Loucy (cell line): ENCODE results near the gene GPRIN2.
"Not testable (repeated sequence)": the region's sequence is repeated elsewhere in the genome, so short reads cannot be mapped to it uniquely, and the experiment has no call there.

ENCODE experiments used
- H2AFZ ChIP-seq: fragments of 200-600 bp; sonication (generic); 2 replicates; pipeline ENCODE4 v1.6.0; 2016; ENCODE audit warnings: antibody characterized with exemption, mild to moderate bottlenecking, low read length, moderate library complexity
- H3F3A ChIP-seq: fragments of 200-600 bp; 2 replicates; pipeline ENCODE4 v1.6.0; 2016; ENCODE audit warnings: antibody characterized with exemption, low read depth, mild to moderate bottlenecking
- H3K27me3 ChIP-seq: fragments of 200-600 bp; sonication (generic); 2 replicates; pipeline ENCODE4 v1.6.1; 2014; ENCODE audit warnings: low read length, mild to moderate bottlenecking; ENCODE audit not compliant: insufficient read depth, poor library complexity, severe bottlenecking
- H3K36me3 ChIP-seq: fragments of 200-600 bp; sonication (generic); 2 replicates; pipeline ENCODE4 v1.6.1; 2016; ENCODE audit warnings: low read length; ENCODE audit not compliant: insufficient read depth
- H3K4me1 ChIP-seq: fragments of 200-600 bp; sonication (generic); 2 replicates; pipeline ENCODE4 v1.5.1; 2014; ENCODE audit warnings: low read length, mild to moderate bottlenecking; ENCODE audit not compliant: insufficient read depth, poor library complexity, severe bottlenecking
- H3K4me2 ChIP-seq: fragments of 200-600 bp; sonication (generic); 2 replicates; pipeline ENCODE4 v1.6.0; 2014; ENCODE audit warnings: antibody characterized with exemption, low read length, low read depth, mild to moderate bottlenecking; ENCODE audit not compliant: poor library complexity, severe bottlenecking
- H3K4me3 ChIP-seq: fragments of 200-600 bp; sonication (generic); 2 replicates; pipeline ENCODE4 v1.5.1; 2014; ENCODE audit warnings: low read length, mild to moderate bottlenecking, mixed read lengths; ENCODE audit not compliant: poor library complexity, severe bottlenecking
- H3K79me2 ChIP-seq: fragments of 200-600 bp; sonication (generic); 2 replicates; pipeline ENCODE4 v1.6.1; 2014; ENCODE audit warnings: low read length; ENCODE audit not compliant: insufficient read depth
- H3K9ac ChIP-seq: fragments of 200-600 bp; sonication (generic); 2 replicates; pipeline ENCODE4 v1.6.0; 2014; ENCODE audit warnings: mild to moderate bottlenecking, low read depth, low read length, moderate library complexity; ENCODE audit not compliant: poor library complexity, severe bottlenecking
- H3K9me2 ChIP-seq: fragments of 200-600 bp; sonication (generic); replicated peaks from 2 replicates; pipeline ENCODE4 v1.6.1; 2016; ENCODE audit warnings: low read depth, low read length, mixed read lengths
- H3K9me3 ChIP-seq: fragments of 200-600 bp; sonication (generic); 2 replicates; pipeline ENCODE4 v1.6.1; 2014; ENCODE audit warnings: mild to moderate bottlenecking, antibody characterized with exemption, low read length, low read depth; ENCODE audit not compliant: insufficient read depth
- H4K20me1 ChIP-seq: fragments of 200-600 bp; sonication (generic); 2 replicates; pipeline ENCODE4 v1.6.0; 2014; ENCODE audit warnings: antibody characterized with exemption, low read length, mild to moderate bottlenecking; ENCODE audit not compliant: insufficient read depth, poor library complexity, severe bottlenecking
- EZH2phosphoT487 ChIP-seq: fragments of 200-600 bp; IDR thresholded peaks from 2 replicates; pipeline ENCODE4 v1.6.1; 2018; ENCODE audit warnings: antibody characterized with exemption, mild to moderate bottlenecking, moderate library complexity, borderline replicate concordance
- TF ChIP-seq, protein P1 (sequence below): fragments of 200-600 bp; sonication (generic); conservative IDR thresholded peaks from 2 replicates; pipeline ENCODE4 v1.5.1; 2014; ENCODE audit warnings: mild to moderate bottlenecking, antibody characterized with exemption, low read length

The GPRIN2 gene

DNA sequence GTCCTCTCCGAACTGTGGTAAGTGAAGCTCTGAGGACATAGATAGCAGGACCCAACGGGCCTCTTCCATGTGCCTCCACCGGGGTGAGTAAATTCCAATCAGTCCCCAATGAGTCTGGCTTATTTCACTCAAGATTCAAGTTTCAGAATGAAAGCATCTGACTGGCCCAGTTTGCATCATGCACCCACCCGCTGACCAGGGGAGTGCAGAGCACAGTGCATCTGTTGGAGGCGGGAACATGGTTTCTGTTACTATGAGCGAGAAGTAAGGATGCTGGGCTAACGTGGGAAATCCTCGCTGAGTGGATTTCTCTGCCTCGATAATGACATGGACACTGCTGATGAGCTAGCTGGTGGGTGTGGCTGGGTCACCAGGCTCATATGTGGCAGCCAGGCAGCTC is 10.7 kb upstream of the GPRIN2 start:
- H4K20me1 ChIP-seq, H3K36me3 ChIP-seq, H3K4me1 ChIP-seq, H3K9ac ChIP-seq, H3K27me3 ChIP-seq, H3K9me3 ChIP-seq, H3K9me2 ChIP-seq, H3K4me2 ChIP-seq, H2AFZ ChIP-seq, H3F3A ChIP-seq, H3K4me3 ChIP-seq, H3K79me2 ChIP-seq: not testable (repeated sequence)

DNA sequence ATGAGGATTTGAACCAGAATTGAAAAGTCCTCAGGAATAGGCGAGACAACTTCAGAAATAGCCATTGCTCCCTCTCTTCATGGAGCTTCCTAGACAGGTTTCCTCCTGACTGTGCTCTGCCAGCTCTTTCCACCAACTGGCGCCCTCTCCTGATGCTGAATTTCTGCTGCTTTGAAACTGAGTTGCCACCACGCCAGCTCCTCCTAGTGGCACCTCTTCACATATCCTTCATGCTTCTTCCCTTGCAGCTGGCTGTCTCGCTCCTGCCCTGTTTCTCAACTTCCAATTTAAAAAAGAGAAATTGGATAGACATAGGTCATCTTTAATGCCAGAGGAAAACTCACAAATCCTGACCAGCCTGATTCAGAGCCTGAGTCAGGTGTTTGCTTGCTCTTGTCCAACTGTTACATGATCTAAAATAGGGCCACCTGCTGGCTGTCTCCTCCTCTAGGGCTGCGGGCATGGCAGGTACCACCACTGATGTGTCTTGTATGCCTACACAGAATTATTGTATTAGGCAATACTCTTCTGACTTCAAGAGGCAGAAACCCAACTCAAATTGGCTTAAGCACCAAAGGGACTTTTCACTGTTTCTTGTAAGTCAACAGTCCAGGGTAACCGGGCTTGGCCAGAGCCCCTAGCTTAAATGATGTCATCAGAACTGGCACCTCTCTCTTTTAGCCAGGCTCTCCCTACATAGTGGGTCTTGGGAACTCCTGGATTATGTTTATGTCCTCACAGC is 9.3 kb upstream of the GPRIN2 start:
- not testable (repeated sequence) for H3K36me3 ChIP-seq, H3K9me2 ChIP-seq, H3K27me3 ChIP-seq, H3K4me1 ChIP-seq, H4K20me1 ChIP-seq, H3K79me2 ChIP-seq, H3K9me3 ChIP-seq, H3K9ac ChIP-seq, H3F3A ChIP-seq, H3K4me3 ChIP-seq
- peak overlapping the region; percentile 72 for H2AFZ ChIP-seq
- TF ChIP-seq, protein P1, sequence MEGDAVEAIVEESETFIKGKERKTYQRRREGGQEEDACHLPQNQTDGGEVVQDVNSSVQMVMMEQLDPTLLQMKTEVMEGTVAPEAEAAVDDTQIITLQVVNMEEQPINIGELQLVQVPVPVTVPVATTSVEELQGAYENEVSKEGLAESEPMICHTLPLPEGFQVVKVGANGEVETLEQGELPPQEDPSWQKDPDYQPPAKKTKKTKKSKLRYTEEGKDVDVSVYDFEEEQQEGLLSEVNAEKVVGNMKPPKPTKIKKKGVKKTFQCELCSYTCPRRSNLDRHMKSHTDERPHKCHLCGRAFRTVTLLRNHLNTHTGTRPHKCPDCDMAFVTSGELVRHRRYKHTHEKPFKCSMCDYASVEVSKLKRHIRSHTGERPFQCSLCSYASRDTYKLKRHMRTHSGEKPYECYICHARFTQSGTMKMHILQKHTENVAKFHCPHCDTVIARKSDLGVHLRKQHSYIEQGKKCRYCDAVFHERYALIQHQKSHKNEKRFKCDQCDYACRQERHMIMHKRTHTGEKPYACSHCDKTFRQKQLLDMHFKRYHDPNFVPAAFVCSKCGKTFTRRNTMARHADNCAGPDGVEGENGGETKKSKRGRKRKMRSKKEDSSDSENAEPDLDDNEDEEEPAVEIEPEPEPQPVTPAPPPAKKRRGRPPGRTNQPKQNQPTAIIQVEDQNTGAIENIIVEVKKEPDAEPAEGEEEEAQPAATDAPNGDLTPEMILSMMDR: peak; percentile 70
- peak overlapping the region; percentile 40 for H3K4me2 ChIP-seq

DNA sequence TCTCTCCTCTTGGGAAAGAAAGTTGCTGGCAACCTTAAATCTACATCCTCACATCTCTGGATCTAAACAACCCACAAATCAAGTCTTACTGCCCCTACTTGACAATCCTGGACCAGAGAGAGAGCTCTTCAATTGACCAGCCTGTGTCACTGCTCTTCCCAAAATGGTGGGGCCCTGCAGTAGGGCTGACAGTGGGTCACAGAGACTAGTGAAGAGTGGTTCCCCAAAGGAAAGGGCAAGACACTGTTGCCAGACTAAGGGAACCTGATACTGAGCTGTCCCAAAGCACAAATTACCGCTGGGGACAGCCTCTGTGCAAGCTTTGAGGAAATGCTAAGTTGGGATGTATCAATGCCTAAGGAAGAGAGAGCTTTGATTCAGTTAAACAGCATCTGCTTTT is 4.5 kb upstream of the GPRIN2 start:
- Histone ChIP-seq H3K4me3 (no peak overlapping the region), H3K9me2 (no peaks in the 10 kb centered on the region), H3K36me3 (no peaks in the 10 kb centered on the region), H3K79me2 (no peaks in the 10 kb centered on the region), H2AFZ (no peak overlapping the region), H3K4me1 (no peaks in the 10 kb centered on the region), H4K20me1 (no peaks in the 10 kb centered on the region), H3F3A (no peaks in the 10 kb centered on the region), H3K9me3 (no peaks in the 10 kb centered on the region), H3K27me3 (peaks cover 13% of the 10 kb centered on the region), H3K4me2 (no peak overlapping the region), H3K9ac (no peak overlapping the region)
- no peak for TF ChIP-seq EZH2phosphoT487
- TF ChIP-seq, protein P1: no peak

DNA sequence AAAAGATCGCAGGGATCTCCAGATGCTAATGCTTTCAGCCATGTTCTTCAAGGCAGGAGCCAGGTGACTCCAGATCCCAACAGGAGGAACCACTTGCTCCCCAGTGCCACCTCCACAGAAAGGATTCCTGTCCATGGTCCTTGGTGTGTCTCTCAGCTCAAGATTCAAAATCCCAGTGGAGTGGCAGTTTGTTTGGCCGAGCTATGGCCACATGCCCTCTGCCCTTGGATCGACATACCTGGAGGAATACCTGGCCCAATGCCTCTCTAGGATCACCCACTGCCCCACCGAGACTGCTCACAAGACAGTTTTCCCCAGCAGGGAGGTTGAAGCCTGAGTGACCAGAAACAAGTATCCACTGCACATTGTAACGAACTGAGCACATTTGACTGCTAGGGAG is 3.9 kb upstream of the GPRIN2 start:
- no peaks in the 10 kb centered on the region for H3K36me3 ChIP-seq
- H4K20me1 ChIP-seq: no peaks in the 10 kb centered on the region

More for the DNA sequence above, 3.9 kb upstream of the GPRIN2 start:
- Histone ChIP-seq H3K4me3 (no peak overlapping the region), H3K9ac (no peak overlapping the region), H2AFZ (no peak overlapping the region), H3K4me1 (no peaks in the 10 kb centered on the region), H3K4me2 (no peak overlapping the region), H3K27me3 (peaks cover 13% of the 10 kb centered on the region), H3K9me2 (no peaks in the 10 kb centered on the region), H3F3A (no peaks in the 10 kb centered on the region), H3K79me2 (no peaks in the 10 kb centered on the region), H3K9me3 (no peaks in the 10 kb centered on the region)
- TF ChIP-seq, protein P1: no peak
- TF ChIP-seq EZH2phosphoT487: no peak
